SU-DHL-6 (cell line): ENCODE data around the gene EBF3.

Source experiments
- H2AFZ ChIP-seq: fragments of 200-600 bp; sonication (generic); 2 replicates; pipeline ENCODE4 v1.6.1; 2014; ENCODE audit warnings: low read depth, mild to moderate bottlenecking, moderate library complexity, mixed read lengths, antibody characterized with exemption, low read length; ENCODE audit not compliant: severe bottlenecking
- H3F3A ChIP-seq: fragments of 200-600 bp; shearing (Covaris generic); 2 replicates; pipeline ENCODE4 v1.6.0; 2016; ENCODE audit warnings: antibody characterized with exemption, mild to moderate bottlenecking; ENCODE audit not compliant: insufficient read depth
- H3K27ac ChIP-seq: fragments of 200-600 bp; sonication (generic); 2 replicates; pipeline ENCODE4 v1.5.1; 2016; ENCODE audit warnings: low read depth, mild to moderate bottlenecking, low read length, moderate library complexity, mixed read lengths
- H3K27me3 ChIP-seq: fragments of 200-600 bp; sonication (generic), shearing (Covaris generic); 2 replicates; pipeline ENCODE4 v1.6.0; 2014; ENCODE audit warnings: mild to moderate bottlenecking, low read length
- H3K36me3 ChIP-seq: fragments of 200-600 bp; sonication (generic); 2 replicates; pipeline ENCODE4 v1.6.1; 2014; ENCODE audit warnings: mild to moderate bottlenecking, low read length, mixed read lengths
- H3K4me2 ChIP-seq: fragments of 300-600, 200-600 bp; shearing (Covaris generic), sonication (generic); 2 replicates; pipeline ENCODE4 v1.6.0; 2014; ENCODE audit warnings: low read length, low read depth, mild to moderate bottlenecking; ENCODE audit not compliant: poor library complexity, severe bottlenecking
- H3K4me3 ChIP-seq: fragments of 200-600 bp; sonication (generic); 2 replicates; pipeline ENCODE4 v1.5.1; 2014; ENCODE audit warnings: antibody characterized with exemption, low read length, mild to moderate bottlenecking, mixed read lengths; ENCODE audit not compliant: insufficient read depth, poor library complexity, severe bottlenecking
- H3K79me2 ChIP-seq: fragments of 200-600 bp; sonication (generic); 2 replicates; pipeline ENCODE4 v1.6.1; 2014; ENCODE audit warnings: mild to moderate bottlenecking, low read length, moderate library complexity; ENCODE audit not compliant: insufficient read depth
- H3K9ac ChIP-seq: fragments of 200-600 bp; sonication (generic); 2 replicates; pipeline ENCODE4 v1.7.0; 2014; ENCODE audit warnings: mild to moderate bottlenecking, low read length
- H3K9me2 ChIP-seq: fragments of 200-600 bp; sonication (generic); replicated peaks from 2 replicates; pipeline ENCODE4 v1.6.1; 2014; ENCODE audit warnings: low read length; ENCODE audit not compliant: insufficient read depth
- H3K9me3 ChIP-seq: fragments of 200-600 bp; sonication (generic); 2 replicates; pipeline ENCODE4 v1.6.1; 2014; ENCODE audit warnings: low read length, mixed read lengths; ENCODE audit not compliant: insufficient read depth
- H4K20me1 ChIP-seq: fragments of 200-600 bp; sonication (generic); 2 replicates; pipeline ENCODE4 v1.6.1; 2014; ENCODE audit warnings: low read depth, mild to moderate bottlenecking, antibody characterized with exemption, low read length, moderate library complexity, mixed read lengths
- EZH2phosphoT487 ChIP-seq: fragments of 200-600 bp; sonication (generic), shearing (Covaris generic); conservative IDR thresholded peaks from 2 replicates; pipeline ENCODE4 v1.6.1; 2018; ENCODE audit warnings: mild to moderate bottlenecking, antibody characterized with exemption, low read length, moderate library complexity, mixed read lengths
- TF ChIP-seq, protein P1 (sequence below): fragments of 200-600 bp; sonication (generic); IDR thresholded peaks from one replicate; pipeline ENCODE4 v1.5.1; 2017; ENCODE audit warnings: antibody characterized with exemption, mild to moderate bottlenecking, low read length, moderate library complexity; ENCODE audit not compliant: insufficient read depth, poor library complexity, severe bottlenecking

EBF3 gene

DNA sequence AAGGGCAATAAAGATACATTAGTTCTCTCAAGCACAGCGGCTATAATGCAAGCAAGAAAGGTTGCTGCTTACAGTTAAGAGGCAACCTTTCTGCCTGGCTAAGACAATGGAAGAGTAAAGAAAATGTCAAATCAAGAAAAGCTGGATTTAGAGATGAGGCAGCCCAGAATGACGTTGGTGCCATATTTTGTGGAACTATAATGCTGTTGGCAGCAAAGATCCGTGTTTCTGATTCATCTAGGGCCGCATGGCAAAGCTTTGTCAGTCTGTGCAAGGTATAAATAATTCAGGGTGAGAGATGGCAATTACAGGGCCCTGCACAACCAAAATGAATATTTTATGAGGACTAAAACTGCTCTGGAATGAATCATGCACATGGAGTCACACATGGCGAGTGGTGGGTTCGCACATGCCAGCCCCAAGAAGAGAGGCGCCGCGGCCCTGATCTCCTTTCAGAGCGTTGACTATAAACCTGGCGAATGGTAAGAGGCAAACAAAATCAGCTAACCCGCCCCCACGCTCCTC is 76.6 kb downstream of the EBF3 start:
- no peak overlapping the region for H3K27ac ChIP-seq
- H3K4me3 ChIP-seq: no peak overlapping the region
- H2AFZ ChIP-seq: no peak overlapping the region
- no peak overlapping the region for H3K4me2 ChIP-seq
- H3K9me2 ChIP-seq: no peaks in the 10 kb centered on the region
- no peaks in the 10 kb centered on the region for H4K20me1 ChIP-seq
- no peaks in the 10 kb centered on the region for H3F3A ChIP-seq
- no peaks in the 10 kb centered on the region for H3K9me3 ChIP-seq
- no peaks in the 10 kb centered on the region for H3K36me3 ChIP-seq
- H3K27me3 ChIP-seq: no peaks in the 10 kb centered on the region
- H3K79me2 ChIP-seq: no peaks in the 10 kb centered on the region
- H3K9ac ChIP-seq: no peak overlapping the region
- no peak for TF ChIP-seq EZH2phosphoT487
- TF ChIP-seq, protein P1, sequence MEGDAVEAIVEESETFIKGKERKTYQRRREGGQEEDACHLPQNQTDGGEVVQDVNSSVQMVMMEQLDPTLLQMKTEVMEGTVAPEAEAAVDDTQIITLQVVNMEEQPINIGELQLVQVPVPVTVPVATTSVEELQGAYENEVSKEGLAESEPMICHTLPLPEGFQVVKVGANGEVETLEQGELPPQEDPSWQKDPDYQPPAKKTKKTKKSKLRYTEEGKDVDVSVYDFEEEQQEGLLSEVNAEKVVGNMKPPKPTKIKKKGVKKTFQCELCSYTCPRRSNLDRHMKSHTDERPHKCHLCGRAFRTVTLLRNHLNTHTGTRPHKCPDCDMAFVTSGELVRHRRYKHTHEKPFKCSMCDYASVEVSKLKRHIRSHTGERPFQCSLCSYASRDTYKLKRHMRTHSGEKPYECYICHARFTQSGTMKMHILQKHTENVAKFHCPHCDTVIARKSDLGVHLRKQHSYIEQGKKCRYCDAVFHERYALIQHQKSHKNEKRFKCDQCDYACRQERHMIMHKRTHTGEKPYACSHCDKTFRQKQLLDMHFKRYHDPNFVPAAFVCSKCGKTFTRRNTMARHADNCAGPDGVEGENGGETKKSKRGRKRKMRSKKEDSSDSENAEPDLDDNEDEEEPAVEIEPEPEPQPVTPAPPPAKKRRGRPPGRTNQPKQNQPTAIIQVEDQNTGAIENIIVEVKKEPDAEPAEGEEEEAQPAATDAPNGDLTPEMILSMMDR: no peak

DNA sequence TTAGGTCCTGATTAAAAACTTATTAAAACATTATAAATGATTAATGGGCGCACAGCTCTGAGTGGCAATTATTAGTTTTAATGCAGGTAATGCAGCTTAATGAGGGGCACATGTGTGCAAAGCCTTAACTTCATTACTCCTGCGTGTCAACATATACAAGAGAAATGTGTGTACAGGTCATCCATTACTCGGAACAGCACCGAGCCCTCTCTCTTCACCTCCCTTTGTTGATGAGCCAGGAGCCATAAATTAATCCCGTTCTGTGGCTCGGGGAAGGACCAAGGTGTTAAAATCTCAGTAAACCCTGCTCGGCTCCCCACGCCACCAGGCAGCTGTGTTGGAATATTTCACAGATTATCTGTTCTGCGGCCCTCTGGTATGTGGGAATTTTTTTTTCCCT is 77.8 kb downstream of the EBF3 start:
- Histone ChIP-seq H4K20me1 (no peaks in the 10 kb centered on the region), H3K27me3 (no peaks in the 10 kb centered on the region), H3F3A (no peaks in the 10 kb centered on the region), H3K27ac (no peak overlapping the region), H3K36me3 (no peaks in the 10 kb centered on the region), H3K9ac (no peak overlapping the region), H3K9me2 (no peaks in the 10 kb centered on the region), H3K79me2 (no peaks in the 10 kb centered on the region), H2AFZ (no peak overlapping the region), H3K4me2 (no peak overlapping the region), H3K9me3 (no peaks in the 10 kb centered on the region), H3K4me3 (no peak overlapping the region)
- TF ChIP-seq, protein P1: no peak
- no peak for TF ChIP-seq EZH2phosphoT487

DNA sequence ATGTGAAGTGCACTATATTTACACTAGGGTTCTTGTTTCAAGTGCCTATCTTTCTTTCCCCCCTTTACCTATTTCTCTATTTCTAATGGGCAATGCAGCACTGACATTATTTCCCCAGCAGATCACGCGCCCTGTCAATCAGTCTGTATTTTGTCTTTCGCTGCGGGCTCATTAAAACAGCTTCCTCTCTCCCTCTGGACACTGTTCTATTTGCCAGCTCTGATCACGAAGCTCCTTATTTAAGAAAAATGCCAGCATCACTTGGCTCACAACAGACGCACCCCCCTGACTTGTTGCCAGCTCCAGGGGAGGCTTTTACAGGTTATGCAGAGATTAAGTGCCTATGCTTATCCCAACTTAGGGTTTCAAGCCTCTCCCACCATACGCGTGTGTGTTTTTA is 78.5 kb downstream of the EBF3 start:
- no peaks in the 10 kb centered on the region for H3K79me2 ChIP-seq
- H2AFZ ChIP-seq: no peak overlapping the region
- TF ChIP-seq EZH2phosphoT487: no peak
- TF ChIP-seq, protein P1: no peak
- H3K27ac ChIP-seq: no peak overlapping the region
- H3K9me3 ChIP-seq: no peaks in the 10 kb centered on the region
- H3K36me3 ChIP-seq: no peaks in the 10 kb centered on the region
- no peaks in the 10 kb centered on the region for H4K20me1 ChIP-seq
- no peak overlapping the region for H3K4me3 ChIP-seq
- no peaks in the 10 kb centered on the region for H3K9me2 ChIP-seq
- H3K27me3 ChIP-seq: no peaks in the 10 kb centered on the region
- H3K4me2 ChIP-seq: no peak overlapping the region
- no peaks in the 10 kb centered on the region for H3F3A ChIP-seq
- no peak overlapping the region for H3K9ac ChIP-seq
